HUDEP-2 (cell line): ENCODE measurements around the gene TIMP2.
"Not testable (repeated sequence)": the region's sequence is repeated elsewhere in the genome, so short reads cannot be mapped to it uniquely, and the experiment has no call there.

ENCODE experiments used
- DNase-seq, 76 experiments: peaks; one replicate each; lab custom pipeline; 2025; ENCODE audit not compliant: unreplicated experiment in 76 of 76; lab: John Stamatoyannopoulos, UW

TIMP2 gene

DNA sequence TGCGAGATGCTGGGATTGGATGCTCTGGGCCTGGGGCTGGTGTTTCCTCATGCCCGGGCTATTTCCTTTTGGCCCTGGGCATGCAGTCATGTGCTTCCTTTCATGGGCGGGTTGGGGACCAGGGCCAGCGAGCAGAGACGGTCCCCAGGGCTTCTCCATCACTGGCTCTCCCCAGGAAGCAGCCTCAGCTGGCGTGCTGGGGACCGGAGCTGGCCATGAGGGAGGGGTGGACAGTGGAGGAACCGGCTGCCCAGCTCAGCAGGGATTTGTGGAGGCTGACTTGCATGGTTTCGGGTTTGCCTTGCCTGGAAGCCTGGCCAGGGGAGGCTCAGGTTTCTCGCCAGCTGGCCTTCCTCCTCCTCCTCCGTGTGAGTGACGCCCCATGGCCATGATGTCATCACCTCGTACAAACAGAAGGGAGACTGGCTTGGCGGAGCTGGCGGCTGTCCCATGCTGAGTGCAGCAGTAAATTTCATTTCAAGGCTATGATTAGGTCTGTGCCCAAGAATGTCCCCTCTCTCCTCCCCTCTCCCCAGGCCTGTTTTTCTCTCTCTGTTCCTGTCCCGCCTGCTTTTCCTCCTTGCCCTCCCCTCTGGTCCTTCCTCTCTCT lies 8.9 kb upstream of the TIMP2 start:
- DNase-seq: no peak

DNA sequence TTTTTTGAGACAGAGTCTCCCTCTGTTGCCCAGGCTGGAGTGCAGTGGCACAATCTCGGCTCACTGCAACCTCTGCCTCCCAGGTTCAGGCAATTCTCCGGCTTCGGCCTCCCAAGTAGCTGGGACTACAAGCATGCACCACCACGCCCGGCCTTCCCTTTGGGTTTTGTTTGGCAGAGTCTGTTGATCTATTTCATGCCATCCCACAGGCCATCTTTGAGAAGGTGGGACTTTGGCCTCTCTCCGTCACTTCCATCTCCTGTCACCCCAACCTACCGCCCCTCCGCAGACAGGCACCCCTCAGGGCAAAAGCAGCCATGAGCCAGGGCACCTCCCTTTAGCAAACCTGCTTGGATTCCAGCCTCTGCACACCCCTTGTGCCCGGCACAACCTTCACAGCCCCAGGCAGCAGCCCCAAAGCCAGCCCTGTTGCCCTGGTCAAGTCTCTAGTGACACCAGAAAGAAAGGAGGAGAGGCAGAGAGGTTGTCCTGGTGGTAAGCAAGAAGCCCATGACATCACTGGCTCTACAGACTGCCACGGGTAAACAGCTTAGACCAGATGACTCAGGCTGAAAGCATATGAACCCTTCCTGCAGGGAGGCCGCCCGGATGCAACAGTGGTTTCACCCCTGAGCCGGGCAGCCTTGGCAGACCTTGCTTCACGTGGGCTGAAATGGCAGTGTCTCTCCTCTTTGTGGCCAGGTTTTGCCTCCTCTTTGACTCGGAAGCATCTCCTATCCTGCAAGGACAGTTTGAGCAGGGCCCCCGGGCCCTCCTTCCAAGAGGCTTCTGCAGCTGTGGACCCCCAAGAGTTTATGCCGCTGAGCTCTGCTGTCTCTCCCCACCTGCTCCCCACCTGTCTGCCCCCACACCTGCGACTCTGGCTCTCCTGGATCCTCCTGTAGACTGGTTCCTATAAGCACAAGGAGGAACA lies 8.1 kb upstream of the TIMP2 start:
- DNase-seq: no peak

DNA sequence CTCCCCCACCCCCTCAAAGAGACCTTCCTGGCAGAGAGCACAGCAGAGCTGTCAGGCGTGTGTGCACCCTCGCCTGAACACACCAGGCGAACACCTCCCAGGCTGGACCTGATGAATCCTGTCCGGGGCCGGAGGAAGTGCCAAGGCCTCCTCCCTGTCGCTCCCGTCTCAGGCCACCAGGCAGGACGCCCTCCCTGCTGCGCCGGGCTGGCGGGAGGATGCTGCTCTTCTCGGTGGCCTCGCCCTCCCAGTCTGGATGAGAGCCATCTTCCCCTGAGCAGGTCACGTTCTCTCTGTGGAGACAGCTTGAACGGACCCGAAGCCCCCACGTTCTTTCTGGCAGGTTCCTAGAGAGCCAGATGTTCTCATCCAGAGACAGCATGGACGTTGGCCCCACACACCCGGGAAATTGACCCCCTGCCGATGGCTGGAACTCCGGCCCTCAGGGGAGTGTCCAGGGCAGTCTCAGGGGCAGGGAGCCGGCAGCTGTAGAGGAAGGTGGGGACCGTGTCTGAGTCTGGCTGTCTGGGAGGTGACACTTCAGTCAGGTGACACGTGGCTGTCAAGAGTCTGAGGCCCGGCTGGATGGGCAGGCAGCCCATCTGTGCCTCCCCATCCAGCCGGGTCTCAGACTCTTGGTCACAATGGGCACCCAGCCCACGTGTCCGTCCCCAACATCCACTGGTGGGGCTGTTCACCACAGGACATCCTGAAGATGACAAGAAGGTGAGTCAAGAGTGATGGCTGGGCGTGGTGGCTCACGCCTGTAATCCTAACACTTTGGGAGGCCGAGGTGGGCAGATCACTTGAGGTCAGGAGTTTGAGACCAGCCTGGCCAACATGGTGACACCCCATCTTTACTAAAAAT lies 5.0 kb upstream of the TIMP2 start:
- no peak for DNase-seq

DNA sequence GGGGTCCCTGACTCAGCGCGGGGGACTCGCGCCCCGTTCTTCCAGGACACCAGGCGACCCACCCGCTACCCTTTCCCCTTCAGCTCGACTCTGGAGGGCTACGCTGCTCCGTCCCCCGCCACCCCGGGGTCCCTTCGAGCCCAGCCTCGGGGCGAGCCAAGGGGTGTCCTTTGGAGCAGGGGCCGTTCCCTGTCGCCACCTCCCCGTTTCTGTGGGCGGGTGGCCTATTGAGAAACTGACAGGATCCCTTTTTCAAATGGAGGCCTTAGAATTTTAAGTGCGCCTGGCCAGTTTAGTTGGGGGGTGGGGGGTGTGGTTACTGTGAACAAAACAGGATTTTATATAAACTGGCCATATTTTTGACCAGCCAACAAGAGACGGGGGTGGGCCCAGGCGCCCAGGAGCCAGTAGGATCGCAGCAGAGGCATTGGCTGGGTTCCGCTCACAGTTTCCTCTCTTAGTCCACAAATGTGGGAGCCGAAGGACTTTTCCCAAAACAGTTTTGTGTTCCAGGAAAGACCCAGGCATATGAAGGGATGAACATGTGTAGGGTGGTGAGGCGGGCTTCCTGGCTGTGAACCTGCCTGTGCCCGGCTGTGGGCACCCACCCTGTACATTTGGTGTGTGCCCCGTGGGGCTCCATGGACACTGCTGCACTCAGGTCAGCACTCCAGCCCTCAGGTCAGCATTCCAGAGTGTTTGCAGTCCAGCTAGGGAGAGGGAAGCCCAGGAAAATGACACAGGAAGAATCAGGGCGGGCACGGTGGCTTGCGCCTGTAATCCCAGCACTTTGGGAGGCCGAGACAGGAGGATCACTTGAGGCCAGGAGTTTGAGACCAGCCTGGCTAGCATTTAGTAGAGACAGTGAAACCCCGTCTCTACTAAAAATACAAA lies 722 bp upstream of the TIMP2 start:
- DNase-seq: no peak

DNA sequence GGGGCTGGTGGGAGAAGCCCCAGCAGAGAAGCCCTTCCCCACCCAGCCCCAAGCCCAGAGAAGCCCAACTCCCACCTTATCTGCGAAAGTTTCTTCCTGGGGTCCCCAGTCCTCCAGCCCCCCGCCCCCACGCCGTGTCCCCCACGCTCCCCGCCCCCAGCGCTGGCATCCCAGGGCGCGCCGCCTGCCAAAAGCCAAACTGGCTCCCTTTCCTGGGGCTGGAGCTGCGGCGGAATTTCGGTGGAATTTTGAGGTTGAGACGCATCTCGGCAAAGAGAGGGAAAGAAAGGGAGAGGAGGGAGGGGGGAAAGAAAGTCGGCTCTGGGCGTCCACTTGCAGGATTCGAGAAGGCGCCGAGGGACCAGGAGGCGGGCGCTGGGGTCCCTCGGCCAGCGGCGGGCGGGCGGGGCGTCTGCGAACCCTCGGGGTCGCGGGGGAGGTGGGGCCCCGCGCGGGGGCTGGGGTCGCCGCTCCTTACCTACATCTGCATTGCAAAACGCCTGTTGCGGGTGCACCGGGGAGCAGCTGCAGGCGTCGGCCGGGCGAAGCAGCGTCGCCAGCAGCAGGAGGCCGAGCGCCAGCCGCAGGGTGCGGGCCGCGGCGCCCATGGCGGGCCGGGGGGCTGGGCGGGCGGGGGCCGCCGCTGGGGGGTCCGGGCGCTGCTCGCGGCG lies 571 bp downstream of the TIMP2 start:
- no peak for DNase-seq

DNA sequence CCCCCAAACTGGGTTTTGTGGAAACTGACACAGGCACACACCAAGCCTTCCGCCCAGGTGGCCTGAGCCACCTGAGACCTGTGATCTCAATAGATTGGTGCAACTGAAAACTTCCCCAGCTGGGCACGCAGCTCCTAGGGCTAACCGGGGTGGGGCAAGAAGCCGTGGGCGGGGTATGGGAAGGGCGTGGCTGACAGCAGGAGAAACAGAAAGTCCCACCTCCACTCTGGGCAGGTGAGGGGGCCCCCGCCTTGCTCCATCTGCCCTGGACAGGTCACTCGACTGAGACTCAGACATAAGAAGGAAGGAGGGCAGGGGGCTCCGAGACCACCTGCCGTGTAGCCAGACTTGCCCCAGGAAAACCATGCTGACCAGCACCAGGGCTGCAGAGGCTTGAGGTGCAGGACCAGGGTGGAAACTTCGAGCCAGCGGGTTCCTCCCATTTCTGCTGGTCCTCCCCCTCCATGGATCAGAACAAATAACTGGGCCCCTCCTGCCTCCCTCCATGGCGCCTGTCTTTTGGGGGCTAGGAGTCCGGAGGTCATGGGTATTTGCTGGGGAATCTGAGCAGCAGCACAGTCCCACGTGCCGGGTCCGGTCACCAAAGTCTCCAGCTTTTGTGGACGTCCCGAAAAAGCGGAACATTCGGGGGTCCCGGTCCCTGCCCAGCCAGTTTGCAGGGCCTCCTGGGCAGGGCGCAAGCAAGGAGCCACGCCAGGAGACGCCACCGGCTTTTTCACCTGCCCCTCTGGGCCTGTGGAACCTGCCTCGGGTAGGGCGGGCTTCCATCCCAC lies 1.3 kb downstream of the TIMP2 start:
- peak in 7 of 76 experiments; percentile 4 to 17 (median 10) for DNase-seq

DNA sequence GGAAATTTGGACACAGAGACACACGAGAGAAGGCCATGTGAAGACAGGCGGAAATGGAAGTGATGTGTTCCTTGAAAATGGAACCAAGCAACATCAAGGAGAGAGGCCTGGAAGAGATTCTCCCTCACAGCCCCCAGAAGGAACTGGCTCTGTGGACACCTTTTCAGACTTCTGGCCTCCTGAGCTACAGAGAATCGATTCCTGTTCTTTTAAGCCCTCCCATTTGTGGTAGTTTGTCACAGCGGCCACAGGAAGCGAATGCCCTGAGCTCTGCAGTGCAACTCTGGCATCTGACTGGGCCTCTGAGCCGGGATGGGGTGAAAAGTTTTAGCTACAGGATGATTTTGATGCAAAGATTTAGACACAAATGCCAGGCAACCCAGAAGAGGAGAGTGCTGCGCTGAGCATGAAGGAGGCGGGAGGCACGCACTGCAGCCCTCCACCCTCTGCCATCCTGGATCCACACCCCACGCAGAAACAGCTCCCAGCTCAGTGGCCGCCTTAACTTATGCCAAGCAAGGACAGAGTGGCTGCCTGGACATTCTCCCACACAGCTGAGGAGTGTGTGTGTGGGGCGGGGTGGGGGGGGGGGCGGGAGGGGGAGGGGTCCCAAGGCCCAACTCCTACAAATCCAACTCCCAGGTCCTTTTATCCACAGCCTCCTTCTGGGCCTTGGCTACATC lies 2.2 kb downstream of the TIMP2 start:
- no peak for DNase-seq

DNA sequence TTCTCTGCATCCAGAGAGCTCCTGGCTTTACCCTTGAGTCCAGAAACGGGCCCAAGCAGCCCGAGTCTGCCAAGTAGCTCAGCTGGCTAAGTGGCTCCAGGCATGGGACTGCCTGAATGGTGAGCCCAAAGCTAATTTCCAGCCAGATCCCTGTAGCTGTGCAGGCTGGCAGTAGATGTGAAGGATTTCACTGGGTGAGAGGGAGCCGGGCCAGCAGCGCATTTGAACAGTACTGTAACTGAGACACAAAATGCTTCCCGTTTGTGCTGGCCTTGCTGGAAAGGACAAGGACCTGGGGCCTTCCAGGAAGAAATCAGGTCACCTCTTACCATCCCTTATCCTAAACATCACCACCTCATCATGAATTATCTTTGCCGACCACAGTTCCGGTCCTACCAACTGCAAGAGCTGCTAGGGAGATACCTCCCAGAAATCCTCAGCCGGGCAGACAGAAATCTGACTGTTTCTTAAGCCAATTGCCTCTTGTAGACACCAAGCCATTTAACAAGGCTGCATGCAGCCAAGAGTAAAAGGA lies 3.7 kb downstream of the TIMP2 start:
- DNase-seq: no peak

DNA sequence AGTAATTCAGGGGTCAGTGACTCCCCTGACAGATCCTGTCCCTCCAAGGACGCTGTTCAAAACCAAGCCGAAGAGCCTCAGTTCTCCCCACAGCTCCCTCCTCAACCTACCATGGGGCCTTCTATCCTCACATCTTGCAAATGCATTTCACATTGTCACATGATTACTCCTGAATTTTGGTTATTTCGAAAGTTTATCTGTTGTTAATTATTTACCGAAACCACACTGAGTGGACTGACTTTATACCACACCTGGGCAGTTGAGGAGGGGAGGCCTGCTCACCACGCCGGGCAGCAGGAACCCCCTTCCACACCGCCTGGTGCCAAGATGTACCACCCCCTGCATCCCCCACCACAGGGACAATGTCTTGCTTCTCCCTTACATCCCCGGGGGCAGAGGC lies 4.7 kb downstream of the TIMP2 start:
- DNase-seq: no peak

DNA sequence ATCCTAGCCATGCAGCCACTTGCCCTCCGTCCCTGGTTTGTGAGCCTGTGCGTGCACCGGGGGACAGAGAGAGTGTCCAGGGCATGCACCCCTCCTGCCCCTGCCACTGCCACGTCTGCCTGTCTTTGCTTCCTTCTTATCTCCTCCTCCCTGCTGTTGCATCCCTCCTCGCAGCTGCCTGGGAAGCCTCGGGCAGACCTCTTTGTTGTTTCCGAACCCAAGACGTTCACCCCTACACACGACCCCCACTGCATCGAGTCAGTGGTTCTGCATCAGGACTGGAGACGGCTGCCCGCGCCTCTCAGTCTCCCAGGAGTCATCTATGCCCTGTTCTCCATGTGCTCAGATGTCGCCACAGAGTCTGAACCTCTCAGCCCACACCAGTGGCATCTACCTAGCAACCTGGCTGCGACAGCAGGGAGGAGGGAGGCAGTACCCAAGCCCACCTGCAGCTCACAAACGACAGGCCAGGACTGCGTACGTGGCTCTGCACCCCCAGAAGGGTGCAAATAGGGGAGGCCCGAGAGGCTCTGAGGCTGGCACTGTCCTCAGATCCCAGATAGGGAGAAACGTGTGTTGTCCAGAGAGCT lies 5.2 kb downstream of the TIMP2 start:
- no peak for DNase-seq

DNA sequence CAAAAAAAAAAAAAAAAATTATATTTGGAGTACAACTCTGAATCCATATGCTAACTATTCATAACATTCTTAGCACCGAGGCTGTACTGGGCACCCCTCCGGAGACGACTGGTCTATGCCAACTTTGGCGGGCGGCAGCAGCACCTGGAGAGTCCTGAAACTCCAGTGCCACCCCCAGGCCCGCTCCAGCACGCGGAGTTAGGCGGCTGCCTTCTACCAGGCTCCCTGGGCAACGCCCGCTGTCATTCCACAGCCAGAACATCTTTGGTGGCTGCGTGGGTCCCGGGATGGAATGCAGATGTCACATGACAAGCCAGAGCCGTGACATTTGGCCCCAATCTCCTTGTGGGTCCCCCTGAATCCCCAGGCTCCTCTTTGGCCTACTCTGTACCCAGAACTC lies 6.2 kb downstream of the TIMP2 start:
- DNase-seq: no peak

DNA sequence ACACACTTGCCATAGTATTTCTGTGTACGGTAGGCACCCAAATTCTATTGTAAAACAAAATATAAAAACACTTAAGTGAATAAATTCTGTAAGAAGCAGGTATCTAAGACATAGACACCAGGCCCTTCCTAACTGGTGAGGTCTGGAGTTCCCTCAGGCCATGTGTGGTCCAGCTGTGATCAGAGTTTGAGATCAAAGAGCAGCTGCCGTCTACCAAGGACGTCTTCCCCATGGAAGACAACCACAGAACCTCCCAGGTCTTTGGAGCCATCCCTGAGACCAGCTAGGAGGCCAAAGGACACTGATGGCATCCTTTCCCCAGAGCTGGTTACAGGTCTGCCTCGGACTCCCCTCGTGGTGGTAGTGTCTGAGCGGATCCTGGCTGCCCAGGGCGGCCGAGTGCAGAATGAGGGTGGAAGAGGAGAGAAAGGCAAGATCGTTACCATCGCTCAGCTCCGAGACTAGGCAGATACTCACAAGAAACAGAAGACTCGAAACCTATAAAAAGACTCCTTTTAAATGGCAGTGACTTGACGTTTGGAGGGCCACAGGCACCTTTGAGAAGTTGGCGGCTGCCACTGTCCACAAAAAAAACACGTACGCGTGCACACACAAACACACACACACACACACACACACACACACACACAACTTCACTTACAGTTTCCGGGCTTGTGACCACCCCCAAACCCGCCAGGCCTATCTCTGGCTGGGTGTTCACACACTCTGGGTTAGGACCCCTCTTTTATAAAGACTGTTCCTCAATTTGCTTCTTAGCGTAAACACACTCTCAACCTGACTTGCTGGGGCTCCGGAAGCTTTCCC lies 7.5 kb downstream of the TIMP2 start:
- DNase-seq: no peak

DNA sequence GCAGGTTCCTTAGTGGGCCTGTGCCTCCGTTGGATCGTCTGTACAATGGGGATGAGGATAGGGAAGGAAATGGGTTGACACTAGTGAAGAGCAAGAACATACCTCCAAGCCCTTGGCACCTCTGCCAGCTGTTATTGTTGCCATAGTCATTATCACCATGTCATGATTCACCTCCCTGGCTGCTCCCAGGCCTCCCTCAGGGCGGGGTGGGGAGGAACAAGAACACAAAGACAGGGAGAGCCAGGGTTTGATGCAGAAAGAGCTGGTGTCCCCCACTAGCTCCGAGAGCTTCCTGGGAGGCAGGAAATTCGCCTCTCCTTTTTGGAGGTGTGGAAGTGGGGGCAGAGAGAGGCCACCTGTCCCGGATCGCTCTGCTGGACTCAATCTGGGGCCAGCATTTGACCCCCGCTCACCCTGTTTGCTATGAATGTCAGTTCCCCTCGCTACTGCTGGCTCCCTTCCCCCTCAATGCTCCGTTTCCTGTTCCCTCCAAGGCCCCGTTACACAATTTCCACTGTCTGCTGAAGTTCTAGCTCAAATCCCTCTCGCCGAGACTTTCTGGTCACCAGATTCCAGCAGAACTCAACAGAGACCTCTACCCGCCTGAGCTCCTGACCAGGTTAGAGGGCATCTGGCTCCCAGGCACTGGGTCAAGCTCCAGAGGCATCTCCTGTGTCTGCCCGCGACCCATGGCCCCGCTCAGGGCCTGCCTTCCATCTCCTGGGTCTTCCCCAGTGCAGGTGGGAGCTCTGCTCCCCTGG lies 9.1 kb downstream of the TIMP2 start:
- peak in 13 of 76 experiments; percentile 2 to 35 (median 10) for DNase-seq

DNA sequence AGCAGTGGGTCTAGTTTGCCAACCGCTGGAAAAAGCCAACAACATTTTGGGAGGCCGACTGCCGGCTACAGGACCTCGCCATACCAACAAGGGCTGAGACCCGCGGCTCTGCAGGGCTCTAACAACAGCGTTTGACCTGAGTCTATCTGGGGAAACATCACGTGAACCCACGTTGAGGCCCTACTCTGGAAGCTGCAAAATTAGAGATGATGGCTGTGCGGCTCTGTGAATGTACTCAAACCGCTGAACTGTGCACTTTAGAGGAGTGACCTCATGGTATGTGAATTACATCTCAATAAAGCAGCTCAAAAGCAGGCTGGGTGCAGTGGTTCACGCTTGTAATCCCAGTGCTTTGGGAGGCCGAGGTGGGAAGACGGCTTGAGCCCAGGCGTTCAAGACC lies 12.1 kb downstream of the TIMP2 start:
- DNase-seq: no peak

DNA sequence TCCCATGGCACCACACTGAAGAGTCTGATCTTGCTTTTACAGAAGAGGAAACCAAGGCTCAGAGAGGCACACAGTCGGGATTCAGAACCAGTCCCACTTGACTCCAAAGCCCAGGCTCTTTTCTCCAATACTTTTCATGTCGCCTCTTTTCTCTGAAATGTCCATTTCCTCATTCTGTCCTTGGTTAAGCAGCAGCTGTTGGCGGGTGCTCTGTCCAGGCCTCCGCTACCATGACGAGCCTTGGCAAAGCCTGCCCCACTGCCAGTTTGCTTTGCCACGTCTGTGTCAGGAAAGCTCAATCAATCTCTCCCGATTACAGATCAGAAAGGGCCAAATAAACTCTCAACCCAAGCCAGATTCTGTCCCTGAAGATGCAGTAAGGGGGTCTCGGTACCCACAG lies 13.1 kb downstream of the TIMP2 start:
- DNase-seq: no peak

DNA sequence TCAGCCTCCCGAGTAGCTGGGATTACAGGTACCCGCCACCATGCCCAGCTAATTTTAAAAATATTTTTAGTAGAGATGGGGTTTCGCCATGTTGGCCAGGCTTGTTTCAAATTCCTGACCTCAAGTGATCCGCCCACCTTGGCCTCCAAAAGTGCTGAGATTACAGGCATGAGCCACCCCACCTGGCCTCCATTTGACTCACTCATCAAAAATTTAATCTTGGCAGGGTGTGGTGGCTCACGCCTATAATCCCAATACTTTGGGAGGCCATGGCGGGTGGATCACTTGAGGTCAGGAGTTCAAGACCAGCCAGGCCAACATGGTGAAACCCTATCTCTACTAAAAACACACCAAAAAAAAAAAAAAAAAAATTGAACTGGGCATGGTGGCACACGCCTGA lies 13.6 kb downstream of the TIMP2 start:
- not testable (repeated sequence) for DNase-seq
